Measurements from ENCODE around the gene PCNX1. TPM values are rescaled to one million over a fixed set of nuclear protein-coding genes. Genes with fewer than 3 reads are reported as not detected.

PCNX1 gene
- total and polyA plus RNA-seq, 9 of the 15 experiments (the other 6 are each of a cell fraction or from before 2014, with no cell fraction given), result 0.30 to 4.5 (median 2.3) TPM

- peak; percentile 74 for FAIRE-seq
- TF ChIP-seq SUPT5H (IDR thresholded peaks at IDR 0.05) (no peak), ZBTB17 (CRISPR knock-in tag; IDR thresholded peaks at IDR 0.05) (no peak), HMG20B (CRISPR knock-in tag; IDR thresholded peaks at IDR 0.05) (no peak), ZNF445 (CRISPR knock-in tag; IDR thresholded peaks at IDR 0.05; ENCODE audit: low read depth) (no peak), ZBTB12 (CRISPR knock-in tag; IDR thresholded peaks at IDR 0.05) (no peak), KLF16 (IDR thresholded peaks at IDR 0.05) (peak; percentile 67), NBN (IDR thresholded peaks at IDR 0.05; ENCODE audit: low read depth) (no peak), EWSR1 (IDR thresholded peaks at IDR 0.05; ENCODE audit: borderline replicate concordance, low read depth, partially characterized antibody) (no peak), FOXA3 (CRISPR knock-in tag; conservative IDR thresholded peaks at IDR 0.05 in 1 of 2, IDR thresholded peaks at IDR 0.05 in 1 of 2) (no peak), TCF7 (IDR thresholded peaks at IDR 0.05; ENCODE audit: borderline replicate concordance) (no peak), ZNF785 (CRISPR knock-in tag; IDR thresholded peaks at IDR 0.05) (no peak), KHSRP (IDR thresholded peaks at IDR 0.05) (no peak), NFE2 (IDR thresholded peaks at IDR 0.05; ENCODE audit: low read depth) (no peak), ZBTB5 (IDR thresholded peaks at IDR 0.05) (no peak), DEAF1 (CRISPR knock-in tag; IDR thresholded peaks at IDR 0.05) (no peak), SMARCA4 (IDR thresholded peaks at IDR 0.05) (peak; percentile 78), THRAP3 (IDR thresholded peaks at IDR 0.05; ENCODE audit: borderline replicate concordance) (no peak), PHF21A (IDR thresholded peaks at IDR 0.05; ENCODE audit: borderline replicate concordance, low read depth) (no peak), RAD21 (CRISPR knock-in tag; conservative IDR thresholded peaks at IDR 0.05 in 1 of 2, IDR thresholded peaks at IDR 0.05 in 1 of 2) (no peak)
Observed at GRCh38 chr14:70884595-70885342, 22.5 kb upstream of the PCNX1 start.

More at GRCh38 chr14:70884595-70885342, 22.5 kb upstream of the PCNX1 start:
- Histone ChIP-seq H3K36me3 (ENCODE audit: control insufficient read depth, insufficient read depth, low read length) (no peaks in the 10 kb centered on the region), H3K9ac (ENCODE audit: insufficient read depth in 1 of 2, low read depth in 2 of 2, low read length in 2 of 2) (no peak overlapping the region), H4K20me1 (replicated peaks; ENCODE audit: control insufficient read depth, insufficient read depth, low read length) (no peaks in the 10 kb centered on the region), H2AFZ (ENCODE audit: low read depth, low read length) (no peak overlapping the region), H3K9me1 (ENCODE audit: control insufficient read depth, insufficient read depth, low read length) (no peaks in the 10 kb centered on the region), H3K79me2 (ENCODE audit: control insufficient read depth, insufficient read depth, low read length) (no peaks in the 10 kb centered on the region), H3K9me3 (replicated peaks; ENCODE audit: control insufficient read depth, insufficient read depth, low read depth, low read length) (no peaks in the 10 kb centered on the region), H3K27ac (ENCODE audit: extremely low read depth, low read depth, low read length) (no peak overlapping the region), H3K4me3 (no peak overlapping the region), H3K27me3 (ENCODE audit: control insufficient read depth in 2 of 2, insufficient read depth in 2 of 2, low read length in 2 of 2) (no peaks in the 10 kb centered on the region), H3K4me1 (replicated peaks in 1 of 2; ENCODE audit: control insufficient read depth in 2 of 2, insufficient read depth in 2 of 2, low read length in 2 of 2) (peaks cover 0 to 3% of the 10 kb centered on the region in 2 experiments; a peak in 3 of 5 replicates), H3K4me2 (ENCODE audit: insufficient read depth, low read length) (no peak overlapping the region)
- peak; percentile 93 for ATAC-seq
- WGBS (ENCODE audit: insufficient coverage, low coverage, missing lambda C conversion rate), result 0% methylated on average over 4 of the region's 8 CpGs
- ChIA-PET POLR2A (interaction anchor here (1.8 kb wide), 1 partner anchor 12 kb away, joined by 5 read pairs; no protein-coding TSS in a partner anchor), CTCF (ENCODE audit: low intra/inter-chr PET ratio) (no interaction called here)
- intact Hi-C loops (cut with micrococcal nuclease) (no loop called here), in situ Hi-C loops (cut with MboI) (no loop called here)
- BruUV-seq (replicated peaks), result no TSS peak
- peak; percentile 39 to 73 (median 52) for DNase-seq (ENCODE audit: extremely low read depth in 1 of 4, low spot score in 3 of 4)
